DOHH2 (cell line): ENCODE measurements around the gene SDE2.

Experiments used
- EZH2phosphoT487 ChIP-seq: fragments of 200-600 bp; sonication (generic); IDR thresholded peaks from 2 replicates; pipeline ENCODE4 v1.6.1; 2017; ENCODE audit warnings: borderline replicate concordance, mild to moderate bottlenecking, antibody characterized with exemption, low read length, moderate library complexity, mixed read lengths
- TF ChIP-seq, protein P1 (sequence below): fragments of 200-600 bp; sonication (generic); IDR thresholded peaks from one replicate; pipeline ENCODE4 v1.5.1; 2014; ENCODE audit warnings: antibody characterized with exemption, mild to moderate bottlenecking, low read depth, low read length; ENCODE audit not compliant: poor library complexity, severe bottlenecking

DNA sequence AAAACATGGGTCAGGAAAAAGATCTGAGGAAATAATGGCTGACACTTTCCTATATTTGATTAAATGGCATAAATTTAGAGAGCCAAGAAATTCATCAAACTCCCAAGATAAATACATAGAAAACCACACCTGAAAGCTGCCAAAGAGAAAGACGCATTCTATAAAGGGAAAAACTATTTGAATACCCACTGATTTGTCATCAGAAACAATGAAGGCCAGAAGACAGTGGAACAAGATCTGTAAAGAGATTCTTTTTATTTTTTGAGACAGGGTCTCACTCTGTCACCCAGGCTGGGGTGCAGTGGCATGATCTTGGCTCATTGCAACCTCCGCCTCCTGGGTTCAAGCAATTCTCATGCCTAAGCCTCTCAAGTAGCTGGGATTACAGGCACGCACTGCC, 17.4 kb downstream of the SDE2 start:
- TF ChIP-seq, protein P1, sequence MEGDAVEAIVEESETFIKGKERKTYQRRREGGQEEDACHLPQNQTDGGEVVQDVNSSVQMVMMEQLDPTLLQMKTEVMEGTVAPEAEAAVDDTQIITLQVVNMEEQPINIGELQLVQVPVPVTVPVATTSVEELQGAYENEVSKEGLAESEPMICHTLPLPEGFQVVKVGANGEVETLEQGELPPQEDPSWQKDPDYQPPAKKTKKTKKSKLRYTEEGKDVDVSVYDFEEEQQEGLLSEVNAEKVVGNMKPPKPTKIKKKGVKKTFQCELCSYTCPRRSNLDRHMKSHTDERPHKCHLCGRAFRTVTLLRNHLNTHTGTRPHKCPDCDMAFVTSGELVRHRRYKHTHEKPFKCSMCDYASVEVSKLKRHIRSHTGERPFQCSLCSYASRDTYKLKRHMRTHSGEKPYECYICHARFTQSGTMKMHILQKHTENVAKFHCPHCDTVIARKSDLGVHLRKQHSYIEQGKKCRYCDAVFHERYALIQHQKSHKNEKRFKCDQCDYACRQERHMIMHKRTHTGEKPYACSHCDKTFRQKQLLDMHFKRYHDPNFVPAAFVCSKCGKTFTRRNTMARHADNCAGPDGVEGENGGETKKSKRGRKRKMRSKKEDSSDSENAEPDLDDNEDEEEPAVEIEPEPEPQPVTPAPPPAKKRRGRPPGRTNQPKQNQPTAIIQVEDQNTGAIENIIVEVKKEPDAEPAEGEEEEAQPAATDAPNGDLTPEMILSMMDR = no peak
- TF ChIP-seq EZH2phosphoT487 = no peak
